WTC11 (cell line): Measurements from ENCODE around the gene MRPS5. TPM values are rescaled to one million over a fixed set of nuclear protein-coding genes. Genes with fewer than 3 reads are reported as not detected.

Source experiments
- ATAC-seq: fragments of 200-7000 bp; cut with Tn5 transposase; 2 replicates; pipeline ENCODE4 v1.10.0; 2021; ENCODE audit warnings: mild to moderate bottlenecking, moderate library complexity
- CTCF ChIA-PET: fragments of 300-600 bp; sonication (Branson Sonifier 250); formaldehyde crosslinking; loops from one replicate; lab custom pipeline; 2021; ENCODE audit warnings: antibody characterized with exemption; lab: Charles Lee
- POLR2A ChIA-PET: fragments of 350-600 bp; sonication (Branson Sonifier 250); formaldehyde crosslinking; loops from one replicate; lab custom pipeline; 2021; ENCODE audit warnings: antibody characterized with exemption; lab: Charles Lee
- DNase-seq: peaks from one replicate; pipeline ENCODE4 v3.0.0; 2021; ENCODE audit warnings: low spot score
- H3K27ac Mint-ChIP-seq: 2 replicates; pipeline ENCODE4 v1.8.0; 2021; ENCODE audit warnings: mixed read lengths
- H3K27me3 Mint-ChIP-seq: 2 replicates; pipeline ENCODE4 v1.8.0; 2021; ENCODE audit warnings: low read depth, mild to moderate bottlenecking, moderate library complexity, mixed read lengths
- H3K36me3 Mint-ChIP-seq: 2 replicates; pipeline ENCODE4 v1.8.0; 2021; ENCODE audit warnings: mixed read lengths
- H3K4me1 Mint-ChIP-seq: 2 replicates; pipeline ENCODE4 v1.8.0; 2022; ENCODE audit warnings: mixed read lengths
- H3K4me3 Mint-ChIP-seq: 2 replicates; pipeline ENCODE4 v1.8.0; 2021; ENCODE audit warnings: mild to moderate bottlenecking, moderate library complexity, mixed read lengths
- H3K9me3 Mint-ChIP-seq: 2 replicates; pipeline ENCODE4 v1.8.0; 2021; ENCODE audit warnings: mixed read lengths
- ELF4 ChIP-seq: sonication (generic); formaldehyde crosslinking; IDR thresholded peaks from 2 replicates; pipeline ENCODE4 v1.8.1; 2022; ENCODE audit warnings: low read depth, mild to moderate bottlenecking, moderate library complexity, missing genetic modification reagents
- FOXJ3 ChIP-seq: sonication (generic); formaldehyde crosslinking; IDR thresholded peaks from 2 replicates; pipeline ENCODE4 v1.9.0; 2021; ENCODE audit warnings: missing genetic modification reagents, mild to moderate bottlenecking, borderline replicate concordance
- GABPB1 ChIP-seq: sonication (generic); formaldehyde crosslinking; IDR thresholded peaks from 2 replicates; pipeline ENCODE4 v1.8.1; 2023; ENCODE audit warnings: mild to moderate bottlenecking, missing genetic modification reagents
- HMGA2 ChIP-seq: fragments of 250-450 bp; sonication (Bioruptor Pico); IDR thresholded peaks from 2 replicates; pipeline ENCODE4 v1.4.0; 2021; ENCODE audit warnings: mild to moderate bottlenecking, moderate library complexity
- KAT7 ChIP-seq: sonication (generic); formaldehyde crosslinking; IDR thresholded peaks from 2 replicates; pipeline ENCODE4 v1.8.1; 2023; ENCODE audit warnings: missing genetic modification reagents, mild to moderate bottlenecking, borderline replicate concordance
- MXD4 ChIP-seq: fragments of 250-450 bp; sonication (Bioruptor Pico); IDR thresholded peaks from 2 replicates; pipeline ENCODE4 v1.8.0; 2021; ENCODE audit warnings: mild to moderate bottlenecking, moderate library complexity, borderline replicate concordance
- RELA ChIP-seq: sonication (generic); formaldehyde crosslinking; IDR thresholded peaks from 2 replicates; pipeline ENCODE4 v1.8.1; 2022; ENCODE audit warnings: missing genetic modification reagents, mild to moderate bottlenecking, borderline replicate concordance
- SMAD3 ChIP-seq: sonication (generic); formaldehyde crosslinking; IDR thresholded peaks from 2 replicates; pipeline ENCODE4 v1.8.0; 2022; ENCODE audit warnings: missing genetic modification reagents, mild to moderate bottlenecking, borderline replicate concordance
- ZNF396 ChIP-seq: fragments of 250-450 bp; sonication (Bioruptor Pico); IDR thresholded peaks from 2 replicates; pipeline ENCODE4 v1.8.0; 2021; ENCODE audit warnings: mild to moderate bottlenecking, moderate library complexity, borderline replicate concordance
- total RNA-seq: library from RNA; stranded (reverse); gene quantifications from 3 replicates; pipeline ENCODE4 v1.2.3, GENCODE V29; 2021
- TF ChIP-seq, protein P1 (sequence below): sonication (generic); formaldehyde crosslinking; IDR thresholded peaks from 2 replicates; pipeline ENCODE4 v1.8.1; 2023; ENCODE audit warnings: mild to moderate bottlenecking, missing genetic modification reagents, moderate library complexity
- TF ChIP-seq, protein P2 (sequence below): sonication (generic); formaldehyde crosslinking; IDR thresholded peaks from 2 replicates; pipeline ENCODE4 v1.8.0; 2022; ENCODE audit warnings: mild to moderate bottlenecking, missing genetic modification reagents
- TF ChIP-seq, protein P3 (sequence below): sonication (generic); formaldehyde crosslinking; IDR thresholded peaks from 2 replicates; pipeline ENCODE4 v1.8.1; 2023; ENCODE audit warnings: mild to moderate bottlenecking, moderate library complexity, missing genetic modification reagents
- TF ChIP-seq, protein P4 (sequence below): sonication (generic); formaldehyde crosslinking; IDR thresholded peaks from 2 replicates; pipeline ENCODE4 v1.8.0; 2023; ENCODE audit warnings: missing genetic modification reagents
- TF ChIP-seq, protein P5 (sequence below): fragments of 250-450 bp; sonication (Bioruptor Pico); IDR thresholded peaks from 2 replicates; pipeline ENCODE4 v1.9.0; 2021; ENCODE audit warnings: mild to moderate bottlenecking, borderline replicate concordance
- TF ChIP-seq, protein P6 (sequence below): sonication (generic); formaldehyde crosslinking; IDR thresholded peaks from 2 replicates; pipeline ENCODE4 v1.8.1; 2023; ENCODE audit warnings: mild to moderate bottlenecking, missing genetic modification reagents
- TF ChIP-seq, protein P7 (sequence below): fragments of 250-450 bp; sonication (Bioruptor Pico); conservative IDR thresholded peaks from 2 replicates; pipeline ENCODE4 v1.9.0; 2021; ENCODE audit warnings: mild to moderate bottlenecking
- TF ChIP-seq, protein P8 (sequence below): fragments of 250-450 bp; sonication (Bioruptor Pico); IDR thresholded peaks from 2 replicates; pipeline ENCODE4 v2.1.2; 2022; ENCODE audit warnings: mild to moderate bottlenecking, moderate library complexity

MRPS5 gene
- total RNA-seq, 1 experiment from 2014 or later, result 70.3 TPM

DNA sequence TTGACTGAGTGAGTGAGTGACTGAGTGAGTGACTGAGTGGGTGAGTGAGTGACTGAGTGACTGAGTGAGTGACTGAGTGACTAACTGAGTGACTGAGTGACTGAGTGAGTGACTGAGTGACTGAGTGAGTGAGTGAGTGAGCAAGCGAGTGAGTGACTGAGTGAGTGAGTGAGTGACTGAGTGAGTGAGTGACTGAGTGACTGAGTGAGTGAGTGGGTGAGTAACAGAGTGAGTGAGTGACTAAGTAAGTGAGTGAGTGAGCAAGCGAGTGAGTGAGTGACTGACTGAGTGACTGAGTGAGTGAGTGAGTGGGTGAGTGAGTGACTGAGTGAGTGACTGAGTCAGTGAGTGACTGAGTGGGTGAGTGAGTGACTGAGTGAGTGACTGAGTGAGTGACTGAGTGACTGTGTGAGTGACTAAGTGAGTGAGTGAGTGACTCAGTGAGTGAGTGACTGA, 84.2 kb downstream of the MRPS5 start:
- ATAC-seq (no peak), DNase-seq (no peak)
- Mint-ChIP-seq H3K36me3 (0 out of 2 replicates have a peak, but pooled peaks cover 2% of the 10 kb centered on the region), H3K4me3 (no peak overlapping the region), H3K27ac (peak overlapping the region; percentile 44; the same call in 1 of the 2 replicates), H3K9me3 (peaks cover 33% of the 10 kb centered on the region), H3K4me1 (no peaks in the 10 kb centered on the region), H3K27me3 (peaks cover 7% of the 10 kb centered on the region)
- CTCF ChIA-PET, result no interaction called here
- TF ChIP-seq, protein P1, sequence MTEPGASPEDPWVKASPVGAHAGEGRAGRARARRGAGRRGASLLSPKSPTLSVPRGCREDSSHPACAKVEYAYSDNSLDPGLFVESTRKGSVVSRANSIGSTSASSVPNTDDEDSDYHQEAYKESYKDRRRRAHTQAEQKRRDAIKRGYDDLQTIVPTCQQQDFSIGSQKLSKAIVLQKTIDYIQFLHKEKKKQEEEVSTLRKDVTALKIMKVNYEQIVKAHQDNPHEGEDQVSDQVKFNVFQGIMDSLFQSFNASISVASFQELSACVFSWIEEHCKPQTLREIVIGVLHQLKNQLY (CRISPR knock-in tag), result no peak
- TF ChIP-seq FOXJ3 (CRISPR knock-in tag) (no peak), MXD4 (CRISPR knock-in tag) (no peak), SMAD3 (no peak), GABPB1 (no peak), ELF4 (CRISPR knock-in tag) (no peak), ZNF396 (CRISPR knock-in tag) (no peak), RELA (CRISPR knock-in tag) (no peak), KAT7 (CRISPR knock-in tag) (no peak), HMGA2 (CRISPR knock-in tag) (no peak)
- TF ChIP-seq, protein P2, sequence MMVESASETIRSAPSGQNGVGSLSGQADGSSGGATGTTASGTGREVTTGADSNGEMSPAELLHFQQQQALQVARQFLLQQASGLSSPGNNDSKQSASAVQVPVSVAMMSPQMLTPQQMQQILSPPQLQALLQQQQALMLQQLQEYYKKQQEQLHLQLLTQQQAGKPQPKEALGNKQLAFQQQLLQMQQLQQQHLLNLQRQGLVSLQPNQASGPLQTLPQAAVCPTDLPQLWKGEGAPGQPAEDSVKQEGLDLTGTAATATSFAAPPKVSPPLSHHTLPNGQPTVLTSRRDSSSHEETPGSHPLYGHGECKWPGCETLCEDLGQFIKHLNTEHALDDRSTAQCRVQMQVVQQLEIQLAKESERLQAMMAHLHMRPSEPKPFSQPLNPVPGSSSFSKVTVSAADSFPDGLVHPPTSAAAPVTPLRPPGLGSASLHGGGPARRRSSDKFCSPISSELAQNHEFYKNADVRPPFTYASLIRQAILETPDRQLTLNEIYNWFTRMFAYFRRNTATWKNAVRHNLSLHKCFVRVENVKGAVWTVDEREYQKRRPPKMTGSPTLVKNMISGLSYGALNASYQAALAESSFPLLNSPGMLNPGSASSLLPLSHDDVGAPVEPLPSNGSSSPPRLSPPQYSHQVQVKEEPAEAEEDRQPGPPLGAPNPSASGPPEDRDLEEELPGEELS (CRISPR knock-in tag), result no peak
- TF ChIP-seq, protein P3, sequence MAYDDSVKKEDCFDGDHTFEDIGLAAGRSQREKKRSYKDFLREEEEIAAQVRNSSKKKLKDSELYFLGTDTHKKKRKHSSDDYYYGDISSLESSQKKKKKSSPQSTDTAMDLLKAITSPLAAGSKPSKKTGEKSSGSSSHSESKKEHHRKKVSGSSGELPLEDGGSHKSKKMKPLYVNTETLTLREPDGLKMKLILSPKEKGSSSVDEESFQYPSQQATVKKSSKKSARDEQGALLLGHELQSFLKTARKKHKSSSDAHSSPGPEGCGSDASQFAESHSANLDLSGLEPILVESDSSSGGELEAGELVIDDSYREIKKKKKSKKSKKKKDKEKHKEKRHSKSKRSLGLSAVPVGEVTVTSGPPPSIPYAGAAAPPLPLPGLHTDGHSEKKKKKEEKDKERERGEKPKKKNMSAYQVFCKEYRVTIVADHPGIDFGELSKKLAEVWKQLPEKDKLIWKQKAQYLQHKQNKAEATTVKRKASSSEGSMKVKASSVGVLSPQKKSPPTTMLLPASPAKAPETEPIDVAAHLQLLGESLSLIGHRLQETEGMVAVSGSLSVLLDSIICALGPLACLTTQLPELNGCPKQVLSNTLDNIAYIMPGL, result no peak
- TF ChIP-seq, protein P4, sequence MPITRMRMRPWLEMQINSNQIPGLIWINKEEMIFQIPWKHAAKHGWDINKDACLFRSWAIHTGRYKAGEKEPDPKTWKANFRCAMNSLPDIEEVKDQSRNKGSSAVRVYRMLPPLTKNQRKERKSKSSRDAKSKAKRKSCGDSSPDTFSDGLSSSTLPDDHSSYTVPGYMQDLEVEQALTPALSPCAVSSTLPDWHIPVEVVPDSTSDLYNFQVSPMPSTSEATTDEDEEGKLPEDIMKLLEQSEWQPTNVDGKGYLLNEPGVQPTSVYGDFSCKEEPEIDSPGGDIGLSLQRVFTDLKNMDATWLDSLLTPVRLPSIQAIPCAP (CRISPR knock-in tag), result no peak
- TF ChIP-seq, protein P5, sequence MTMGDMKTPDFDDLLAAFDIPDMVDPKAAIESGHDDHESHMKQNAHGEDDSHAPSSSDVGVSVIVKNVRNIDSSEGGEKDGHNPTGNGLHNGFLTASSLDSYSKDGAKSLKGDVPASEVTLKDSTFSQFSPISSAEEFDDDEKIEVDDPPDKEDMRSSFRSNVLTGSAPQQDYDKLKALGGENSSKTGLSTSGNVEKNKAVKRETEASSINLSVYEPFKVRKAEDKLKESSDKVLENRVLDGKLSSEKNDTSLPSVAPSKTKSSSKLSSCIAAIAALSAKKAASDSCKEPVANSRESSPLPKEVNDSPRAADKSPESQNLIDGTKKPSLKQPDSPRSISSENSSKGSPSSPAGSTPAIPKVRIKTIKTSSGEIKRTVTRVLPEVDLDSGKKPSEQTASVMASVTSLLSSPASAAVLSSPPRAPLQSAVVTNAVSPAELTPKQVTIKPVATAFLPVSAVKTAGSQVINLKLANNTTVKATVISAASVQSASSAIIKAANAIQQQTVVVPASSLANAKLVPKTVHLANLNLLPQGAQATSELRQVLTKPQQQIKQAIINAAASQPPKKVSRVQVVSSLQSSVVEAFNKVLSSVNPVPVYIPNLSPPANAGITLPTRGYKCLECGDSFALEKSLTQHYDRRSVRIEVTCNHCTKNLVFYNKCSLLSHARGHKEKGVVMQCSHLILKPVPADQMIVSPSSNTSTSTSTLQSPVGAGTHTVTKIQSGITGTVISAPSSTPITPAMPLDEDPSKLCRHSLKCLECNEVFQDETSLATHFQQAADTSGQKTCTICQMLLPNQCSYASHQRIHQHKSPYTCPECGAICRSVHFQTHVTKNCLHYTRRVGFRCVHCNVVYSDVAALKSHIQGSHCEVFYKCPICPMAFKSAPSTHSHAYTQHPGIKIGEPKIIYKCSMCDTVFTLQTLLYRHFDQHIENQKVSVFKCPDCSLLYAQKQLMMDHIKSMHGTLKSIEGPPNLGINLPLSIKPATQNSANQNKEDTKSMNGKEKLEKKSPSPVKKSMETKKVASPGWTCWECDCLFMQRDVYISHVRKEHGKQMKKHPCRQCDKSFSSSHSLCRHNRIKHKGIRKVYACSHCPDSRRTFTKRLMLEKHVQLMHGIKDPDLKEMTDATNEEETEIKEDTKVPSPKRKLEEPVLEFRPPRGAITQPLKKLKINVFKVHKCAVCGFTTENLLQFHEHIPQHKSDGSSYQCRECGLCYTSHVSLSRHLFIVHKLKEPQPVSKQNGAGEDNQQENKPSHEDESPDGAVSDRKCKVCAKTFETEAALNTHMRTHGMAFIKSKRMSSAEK, result no peak
- TF ChIP-seq, protein P6, sequence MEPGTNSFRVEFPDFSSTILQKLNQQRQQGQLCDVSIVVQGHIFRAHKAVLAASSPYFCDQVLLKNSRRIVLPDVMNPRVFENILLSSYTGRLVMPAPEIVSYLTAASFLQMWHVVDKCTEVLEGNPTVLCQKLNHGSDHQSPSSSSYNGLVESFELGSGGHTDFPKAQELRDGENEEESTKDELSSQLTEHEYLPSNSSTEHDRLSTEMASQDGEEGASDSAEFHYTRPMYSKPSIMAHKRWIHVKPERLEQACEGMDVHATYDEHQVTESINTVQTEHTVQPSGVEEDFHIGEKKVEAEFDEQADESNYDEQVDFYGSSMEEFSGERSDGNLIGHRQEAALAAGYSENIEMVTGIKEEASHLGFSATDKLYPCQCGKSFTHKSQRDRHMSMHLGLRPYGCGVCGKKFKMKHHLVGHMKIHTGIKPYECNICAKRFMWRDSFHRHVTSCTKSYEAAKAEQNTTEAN, result no peak
- TF ChIP-seq, protein P7, sequence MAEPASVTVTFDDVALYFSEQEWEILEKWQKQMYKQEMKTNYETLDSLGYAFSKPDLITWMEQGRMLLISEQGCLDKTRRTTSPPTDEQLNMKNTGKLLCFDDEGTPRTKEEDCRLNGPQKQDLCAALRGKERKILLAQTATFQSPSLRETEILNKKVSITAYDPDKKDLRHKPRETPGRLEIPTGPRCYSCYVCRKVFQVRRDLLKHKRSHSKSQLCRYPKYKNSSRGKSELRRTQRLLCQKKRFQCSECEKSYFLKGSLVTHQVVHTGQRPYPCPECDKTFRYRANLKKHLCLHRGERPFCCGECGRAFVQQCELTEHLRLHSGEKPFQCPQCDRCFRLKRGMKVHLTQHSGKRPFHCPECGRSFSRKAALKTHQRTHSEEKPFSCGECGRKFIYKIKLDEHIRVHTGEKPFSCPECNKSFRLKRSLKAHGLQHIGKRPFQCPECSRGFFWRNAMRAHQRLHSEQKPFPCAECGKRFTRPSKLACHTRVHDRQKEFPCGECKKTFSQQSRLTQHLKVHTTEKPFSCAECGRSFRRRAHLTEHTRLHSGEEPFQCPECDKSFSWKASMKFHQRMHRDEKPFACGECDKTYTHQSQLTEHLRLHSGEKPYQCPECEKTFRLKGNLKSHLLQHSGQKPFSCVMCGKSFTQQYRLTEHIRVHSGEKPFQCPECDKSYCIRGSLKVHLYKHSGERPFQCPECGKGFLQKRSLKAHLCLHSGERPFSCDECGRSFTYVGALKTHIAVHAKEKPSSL (CRISPR knock-in tag), result no peak
- TF ChIP-seq, protein P8, sequence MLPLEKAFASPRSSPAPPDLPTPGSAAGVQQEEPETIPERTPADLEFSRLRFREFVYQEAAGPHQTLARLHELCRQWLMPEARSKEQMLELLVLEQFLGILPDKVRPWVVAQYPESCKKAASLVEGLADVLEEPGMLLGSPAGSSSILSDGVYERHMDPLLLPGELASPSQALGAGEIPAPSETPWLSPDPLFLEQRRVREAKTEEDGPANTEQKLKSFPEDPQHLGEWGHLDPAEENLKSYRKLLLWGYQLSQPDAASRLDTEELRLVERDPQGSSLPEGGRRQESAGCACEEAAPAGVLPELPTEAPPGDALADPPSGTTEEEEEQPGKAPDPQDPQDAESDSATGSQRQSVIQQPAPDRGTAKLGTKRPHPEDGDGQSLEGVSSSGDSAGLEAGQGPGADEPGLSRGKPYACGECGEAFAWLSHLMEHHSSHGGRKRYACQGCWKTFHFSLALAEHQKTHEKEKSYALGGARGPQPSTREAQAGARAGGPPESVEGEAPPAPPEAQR (CRISPR knock-in tag), result no peak
- TF ChIP-seq, all 79 proteins: peak for 0
- POLR2A ChIA-PET, result no interaction called here
